ENCODE results near the gene STARD3.

Gene STARD3

GRCh38 chr17:39628655-39629493 lies 8.1 kb upstream of the STARD3 start:
- Histone ChIP-seq H3K27me3 (ENCODE audit: insufficient read depth, low read length) (peaks cover 74% of the 10 kb centered on the region), H3K4me3 (ENCODE audit: low read length) (no peak overlapping the region)

GRCh38 chr17:39629494-39629880 lies 7.5 kb upstream of the STARD3 start:
- no peaks in the 10 kb centered on the region for H3K9me3 ChIP-seq (ENCODE audit: low read length)
- H3K36me3 ChIP-seq (ENCODE audit: insufficient read depth, low read length): no peaks in the 10 kb centered on the region
- no peak overlapping the region for H3K4me3 ChIP-seq (ENCODE audit: low read length)
- peaks cover 70% of the 10 kb centered on the region for H3K27me3 ChIP-seq (ENCODE audit: insufficient read depth, low read length)
- peaks cover 14% of the 10 kb centered on the region for H3K4me1 ChIP-seq (ENCODE audit: insufficient read depth, low read length)
- no peak overlapping the region for H2AFZ ChIP-seq (ENCODE audit: low read depth, low read length)

More at GRCh38 chr17:39628655-39629493, 8.1 kb upstream of the STARD3 start:
- Histone ChIP-seq H3K4me1 (ENCODE audit: insufficient read depth, low read length) (peaks cover 14% of the 10 kb centered on the region), H3K36me3 (ENCODE audit: insufficient read depth, low read length) (no peaks in the 10 kb centered on the region), H2AFZ (ENCODE audit: low read depth, low read length) (no peak overlapping the region), H3K9me3 (ENCODE audit: low read length) (no peaks in the 10 kb centered on the region)

GRCh38 chr17:39629898-39630297 lies 7.0 kb upstream of the STARD3 start:
- H3K27me3 ChIP-seq (ENCODE audit: insufficient read depth, low read length): peaks cover 66% of the 10 kb centered on the region
- no peak overlapping the region for H3K4me3 ChIP-seq (ENCODE audit: low read length)
- no peak overlapping the region for H2AFZ ChIP-seq (ENCODE audit: low read depth, low read length)
- H3K4me1 ChIP-seq (ENCODE audit: insufficient read depth, low read length): peaks cover 14% of the 10 kb centered on the region
- no peaks in the 10 kb centered on the region for H3K9me3 ChIP-seq (ENCODE audit: low read length)
- H3K36me3 ChIP-seq (ENCODE audit: insufficient read depth, low read length): no peaks in the 10 kb centered on the region

- Histone ChIP-seq H3K4me1 (ENCODE audit: insufficient read depth, low read length) (peaks cover 14% of the 10 kb centered on the region), H3K9me3 (ENCODE audit: low read length) (no peaks in the 10 kb centered on the region), H3K4me3 (ENCODE audit: low read length) (no peak overlapping the region), H3K36me3 (ENCODE audit: insufficient read depth, low read length) (no peaks in the 10 kb centered on the region), H2AFZ (ENCODE audit: low read depth, low read length) (no peak overlapping the region), H3K27me3 (ENCODE audit: insufficient read depth, low read length) (peaks cover 51% of the 10 kb centered on the region)
These were observed 5.5 kb upstream of the STARD3 start for GRCh38 chr17:39631403-39631802.

GRCh38 chr17:39632153-39632941 lies 4.6 kb upstream of the STARD3 start:
- H3K4me3 ChIP-seq (ENCODE audit: low read length): no peak overlapping the region
- H3K36me3 ChIP-seq (ENCODE audit: insufficient read depth, low read length): no peaks in the 10 kb centered on the region
- no peaks in the 10 kb centered on the region for H3K9me3 ChIP-seq (ENCODE audit: low read length)
- peaks cover 9% of the 10 kb centered on the region for H3K4me1 ChIP-seq (ENCODE audit: insufficient read depth, low read length)
- H2AFZ ChIP-seq (ENCODE audit: low read depth, low read length): no peak overlapping the region
- H3K27me3 ChIP-seq (ENCODE audit: insufficient read depth, low read length): peaks cover 45% of the 10 kb centered on the region

GRCh38 chr17:39633570-39634183 lies 3.3 kb upstream of the STARD3 start:
- no peaks in the 10 kb centered on the region for H3K36me3 ChIP-seq (ENCODE audit: insufficient read depth, low read length)
- H2AFZ ChIP-seq (ENCODE audit: low read depth, low read length): no peak overlapping the region
- H3K4me3 ChIP-seq (ENCODE audit: low read length): no peak overlapping the region
- H3K4me1 ChIP-seq (ENCODE audit: insufficient read depth, low read length): peaks cover 18% of the 10 kb centered on the region
- H3K9me3 ChIP-seq (ENCODE audit: low read length): no peaks in the 10 kb centered on the region
- peaks cover 33% of the 10 kb centered on the region for H3K27me3 ChIP-seq (ENCODE audit: insufficient read depth, low read length)

GRCh38 chr17:39634384-39634871 lies 2.5 kb upstream of the STARD3 start:
- Histone ChIP-seq H3K36me3 (ENCODE audit: insufficient read depth, low read length) (no peaks in the 10 kb centered on the region), H3K4me1 (ENCODE audit: insufficient read depth, low read length) (peaks cover 24% of the 10 kb centered on the region), H3K4me3 (ENCODE audit: low read length) (no peak overlapping the region)

GRCh38 chr17:39635614-39636176 lies 1.2 kb upstream of the STARD3 start:
- Histone ChIP-seq H3K4me3 (ENCODE audit: low read length) (no peak overlapping the region), H3K4me1 (ENCODE audit: insufficient read depth, low read length) (peaks cover 36% of the 10 kb centered on the region), H3K9me3 (ENCODE audit: low read length) (no peaks in the 10 kb centered on the region), H3K36me3 (ENCODE audit: insufficient read depth, low read length) (no peaks in the 10 kb centered on the region), H3K27me3 (ENCODE audit: insufficient read depth, low read length) (peaks cover 15% of the 10 kb centered on the region), H2AFZ (ENCODE audit: low read depth, low read length) (no peak overlapping the region)

More at GRCh38 chr17:39634384-39634871, 2.5 kb upstream of the STARD3 start:
- H2AFZ ChIP-seq (ENCODE audit: low read depth, low read length): no peak overlapping the region
- peaks cover 25% of the 10 kb centered on the region for H3K27me3 ChIP-seq (ENCODE audit: insufficient read depth, low read length)
- H3K9me3 ChIP-seq (ENCODE audit: low read length): no peaks in the 10 kb centered on the region

GRCh38 chr17:39636587-39636926 lies 387 bp upstream of the STARD3 start:
- peaks cover 37% of the 10 kb centered on the region for H3K4me1 ChIP-seq (ENCODE audit: insufficient read depth, low read length)

GRCh38 chr17:39638317-39638716 lies 1.4 kb downstream of the STARD3 start:
- no peak overlapping the region for H2AFZ ChIP-seq (ENCODE audit: low read depth, low read length)
- no peaks in the 10 kb centered on the region for H3K9me3 ChIP-seq (ENCODE audit: low read length)
- H3K36me3 ChIP-seq (ENCODE audit: insufficient read depth, low read length): no peaks in the 10 kb centered on the region
- H3K27me3 ChIP-seq (ENCODE audit: insufficient read depth, low read length): no peaks in the 10 kb centered on the region
- H3K4me1 ChIP-seq (ENCODE audit: insufficient read depth, low read length): peaks cover 37% of the 10 kb centered on the region
- H3K4me3 ChIP-seq (ENCODE audit: low read length): peak overlapping the region; percentile 91

More at GRCh38 chr17:39636587-39636926, 387 bp upstream of the STARD3 start:
- H3K9me3 ChIP-seq (ENCODE audit: low read length): no peaks in the 10 kb centered on the region
- peak overlapping the region; percentile 79 for H2AFZ ChIP-seq (ENCODE audit: low read depth, low read length)
- no peaks in the 10 kb centered on the region for H3K36me3 ChIP-seq (ENCODE audit: insufficient read depth, low read length)
- peak overlapping the region; percentile 91 for H3K4me3 ChIP-seq (ENCODE audit: low read length)
- peaks cover 8% of the 10 kb centered on the region for H3K27me3 ChIP-seq (ENCODE audit: insufficient read depth, low read length)

- Histone ChIP-seq H3K36me3 (ENCODE audit: insufficient read depth, low read length) (no peaks in the 10 kb centered on the region), H2AFZ (ENCODE audit: low read depth, low read length) (no peak overlapping the region), H3K4me1 (ENCODE audit: insufficient read depth, low read length) (peaks cover 37% of the 10 kb centered on the region), H3K9me3 (ENCODE audit: low read length) (no peaks in the 10 kb centered on the region), H3K27me3 (ENCODE audit: insufficient read depth, low read length) (no peaks in the 10 kb centered on the region), H3K4me3 (ENCODE audit: low read length) (no peak overlapping the region)
These were observed 2.1 kb downstream of the STARD3 start for GRCh38 chr17:39639043-39639442.

GRCh38 chr17:39639566-39640458 lies 2.9 kb downstream of the STARD3 start:
- peaks cover 37% of the 10 kb centered on the region for H3K4me1 ChIP-seq (ENCODE audit: insufficient read depth, low read length)

More at GRCh38 chr17:39639566-39640458, 2.9 kb downstream of the STARD3 start:
- Histone ChIP-seq H3K36me3 (ENCODE audit: insufficient read depth, low read length) (no peaks in the 10 kb centered on the region), H2AFZ (ENCODE audit: low read depth, low read length) (no peak overlapping the region), H3K4me3 (ENCODE audit: low read length) (no peak overlapping the region), H3K27me3 (ENCODE audit: insufficient read depth, low read length) (no peaks in the 10 kb centered on the region), H3K9me3 (ENCODE audit: low read length) (no peaks in the 10 kb centered on the region)

Data from neuron (in vitro differentiated cells).